GM21576 (cell line): ENCODE data around the gene ATP9B.

Experiments
- ATAC-seq: cut with Tn5 transposase; IDR thresholded peaks from one replicate; pipeline ENCODE4 v1.9.1; 2021; ENCODE audit warnings: mild to moderate bottlenecking, moderate library complexity; ENCODE audit not compliant: unreplicated experiment

Gene ATP9B

DNA sequence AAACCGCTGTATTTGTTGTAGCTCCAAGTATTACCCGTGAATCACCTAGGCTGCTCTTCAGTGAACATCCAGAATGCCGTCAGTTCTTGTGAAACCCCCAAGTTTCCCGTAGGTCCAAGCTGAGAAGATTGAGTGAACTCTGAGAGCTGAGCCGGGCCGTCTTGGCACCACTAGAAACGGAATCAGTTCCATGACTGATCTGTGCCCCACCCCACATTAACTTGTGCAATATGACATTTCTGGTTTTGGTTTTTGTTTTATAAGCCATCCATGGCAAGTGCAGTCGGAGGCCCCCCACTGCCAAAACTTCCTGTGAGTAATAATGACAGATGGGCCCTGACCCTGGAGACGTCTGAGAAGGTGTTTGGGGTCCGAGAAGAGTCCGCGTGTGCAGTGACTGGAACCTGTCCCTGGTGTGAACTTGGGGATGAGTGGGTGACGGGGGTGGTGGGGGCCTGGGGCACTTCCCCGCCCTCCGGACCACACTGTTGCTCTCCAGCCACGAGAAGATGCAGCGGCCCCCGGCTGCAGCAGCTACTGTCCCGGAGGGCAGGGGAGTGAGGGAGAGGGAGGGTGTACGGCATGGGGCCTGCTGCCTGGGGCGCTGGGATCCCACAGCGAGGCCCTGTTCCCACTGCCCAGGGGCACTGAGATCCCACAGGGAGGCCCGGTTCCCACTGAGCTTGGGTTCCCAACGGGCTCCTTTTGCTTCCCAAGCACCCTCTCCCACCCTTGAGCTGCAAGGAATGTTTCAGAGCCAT is 353.0 kb downstream of the ATP9B start:
- peak; percentile 92 for ATAC-seq

- no peak for ATAC-seq
These were observed 353.6 kb downstream of the ATP9B start for GRCh38 chr18:79422783-79423165.

GRCh38 chr18:79423211-79424007 is 354.2 kb downstream of the ATP9B start:
- ATAC-seq: no peak

GRCh38 chr18:79424008-79424565 is 354.9 kb downstream of the ATP9B start:
- no peak for ATAC-seq

- ATAC-seq: no peak
These were observed 355.8 kb downstream of the ATP9B start for GRCh38 chr18:79424880-79425568.

DNA sequence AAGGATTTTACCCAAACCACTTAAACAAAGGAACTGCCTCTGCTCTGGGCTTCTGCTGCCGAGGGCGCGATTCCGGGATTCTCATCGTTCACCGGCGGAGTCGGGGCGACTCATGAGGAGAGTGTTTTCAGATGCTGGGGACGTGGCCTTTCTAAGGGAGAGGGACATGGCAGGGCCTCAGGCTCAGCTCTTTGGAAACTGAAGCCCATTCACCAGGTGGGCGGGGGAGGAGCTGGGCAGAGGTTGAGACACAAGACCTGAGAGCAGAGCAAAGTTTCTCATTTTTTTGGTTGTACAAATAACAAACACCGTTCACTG is 356.3 kb downstream of the ATP9B start:
- no peak for ATAC-seq

DNA sequence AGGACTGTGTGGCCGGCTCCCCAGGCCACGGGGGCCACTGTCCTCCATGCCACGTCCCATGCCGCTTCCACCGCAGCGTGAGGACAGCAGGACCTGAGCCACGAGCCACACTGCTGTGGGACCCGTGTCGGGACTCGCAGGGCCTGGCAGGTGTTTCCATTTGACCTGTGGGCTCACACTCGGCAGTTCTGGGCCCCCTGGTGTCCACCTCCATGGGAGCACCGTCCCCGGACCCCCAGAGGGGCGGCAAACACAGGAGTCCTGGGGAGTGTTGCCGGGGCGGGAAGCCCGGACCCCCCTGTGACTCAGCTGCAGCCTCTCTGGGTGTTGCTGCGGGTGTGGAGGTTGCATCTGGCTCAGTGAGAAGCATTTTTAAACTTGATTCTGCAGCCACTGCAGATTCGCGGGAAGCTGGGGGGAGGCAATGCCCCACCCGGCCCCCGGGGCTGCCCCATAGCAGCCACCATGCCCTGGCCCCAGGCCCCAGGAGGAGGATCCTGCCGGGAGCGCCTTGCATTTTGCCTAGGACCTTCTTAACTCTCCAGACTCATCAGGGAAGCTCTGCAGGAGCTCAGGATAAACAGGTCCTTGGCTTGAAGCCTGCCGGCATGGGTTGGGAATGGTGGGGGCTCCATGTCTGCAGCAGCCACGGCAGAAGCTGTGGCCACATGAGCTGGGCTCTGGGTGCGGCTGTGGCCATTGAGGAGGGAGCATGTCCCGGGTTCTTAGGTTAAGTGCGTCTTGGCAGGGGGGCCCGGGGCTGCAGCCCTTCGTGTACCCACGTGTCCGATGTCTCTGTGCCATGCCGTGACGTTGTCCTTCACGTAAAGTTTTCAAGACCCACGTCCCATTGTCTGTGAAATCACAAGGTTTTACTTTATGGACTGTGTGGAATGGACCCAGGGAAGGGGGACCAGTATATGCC is 357.4 kb downstream of the ATP9B start:
- ATAC-seq: no peak

GRCh38 chr18:79427368-79428225 is 358.4 kb downstream of the ATP9B start:
- no peak for ATAC-seq
